H1 (cell line): ENCODE results near the gene ADM5. TPM values are rescaled to one million over a fixed set of nuclear protein-coding genes. Genes with fewer than 3 reads are reported as not detected.

ENCODE experiments used
- ATF2 ChIP-seq: IDR thresholded peaks from 2 replicates; pipeline ENCODE4 v1.6.1; 2012; ENCODE audit warnings: low read length, inconsistent platforms
- EZH2 ChIP-seq: fragments of 200-600 bp; sonication (generic); IDR thresholded peaks from 2 replicates; pipeline ENCODE4 v1.7.1; 2012; ENCODE audit warnings: low read depth, mild to moderate bottlenecking, moderate library complexity, low read length, inconsistent platforms; ENCODE audit not compliant: severe bottlenecking
- GTF2F1 ChIP-seq: IDR thresholded peaks from 2 replicates; pipeline ENCODE4 v1.6.1; 2012; ENCODE audit warnings: low read depth, low read length, improper control_type of control experiment, borderline replicate concordance
- KDM4A ChIP-seq: IDR thresholded peaks from one replicate; pipeline ENCODE4 v1.7.1; 2012; ENCODE audit warnings: low read depth, mild to moderate bottlenecking, moderate library complexity, low read length, inconsistent platforms; ENCODE audit not compliant: severe bottlenecking
- NANOG ChIP-seq: IDR thresholded peaks from 2 replicates; pipeline ENCODE4 v1.6.1; 2011; ENCODE audit warnings: low read length, low read depth, mild to moderate bottlenecking, inconsistent platforms; ENCODE audit not compliant: insufficient read depth, poor library complexity, severe bottlenecking
- PHF8 ChIP-seq: fragments of 200-600 bp; sonication (generic); conservative IDR thresholded peaks from 2 replicates; pipeline ENCODE4 v1.7.1; 2012; ENCODE audit warnings: low read depth, mild to moderate bottlenecking, inconsistent platforms, low read length, moderate library complexity
- RNF2 ChIP-seq: fragments of 200-900, 300-1000 bp; sonication (generic); IDR thresholded peaks from 2 replicates; pipeline ENCODE4 v1.7.1; 2016; ENCODE audit warnings: borderline replicate concordance, low read depth, mild to moderate bottlenecking, antibody characterized with exemption, low read length; ENCODE audit not compliant: poor library complexity, severe bottlenecking; ENCODE audit errors: missing control alignments
- SAP30 ChIP-seq: fragments of 300-600 bp; sonication (generic); IDR thresholded peaks from 2 replicates; pipeline ENCODE4 v1.7.1; 2012; ENCODE audit warnings: low read length, moderate library complexity, mild to moderate bottlenecking, inconsistent platforms; ENCODE audit not compliant: insufficient read depth, insufficient replicate concordance
- SP4 ChIP-seq: IDR thresholded peaks from 2 replicates; pipeline ENCODE4 v1.6.1; 2012; ENCODE audit warnings: low read length, inconsistent platforms
- SRF ChIP-seq: IDR thresholded peaks from 2 replicates; pipeline ENCODE4 v1.6.1; 2011; ENCODE audit warnings: mild to moderate bottlenecking, low read depth, low read length, moderate library complexity
- TAF1 ChIP-seq: IDR thresholded peaks from 2 replicates; pipeline ENCODE4 v1.6.1; 2011; ENCODE audit warnings: mild to moderate bottlenecking, low read depth, low read length
- TCF12 ChIP-seq: IDR thresholded peaks from 2 replicates; pipeline ENCODE4 v1.6.1; 2011; ENCODE audit warnings: low read depth, mild to moderate bottlenecking, low read length
- ZNF274 ChIP-seq: IDR thresholded peaks from 2 replicates; pipeline ENCODE4 v1.7.0; 2012; ENCODE audit warnings: low read length, borderline replicate concordance; ENCODE audit errors: extremely low read depth
- polyA plus RNA-seq, 7 experiments: library from polyadenylated mRNA; depleted of rRNA in 3 of 7; stranded (reverse) in 5 of 7; unstranded in 2 of 7; fragments of >200 nt in 5 of 7; fragments of 200-250 nt in 2 of 7; gene quantifications; 1 replicate in 5 of 7; 2 replicates in 1 of 7; 4 replicates in 1 of 7; pipeline versions ENCODE4 v1.2.1 to v1.2.3, GENCODE V29; 2011 to 2013; ENCODE audit warnings: missing spikeins in 2 of 7, mixed read lengths in 2 of 7
- total RNA-seq: library from RNA; stranded (reverse); fragmentation: NEBNext Ultra II Directional; extraction: Animal tissue kit (Norgen Biotek cat#: 25700); gene quantifications from 2 replicates; pipeline ENCODE4 v1.2.1, GENCODE V29; 2021
- TF ChIP-seq, protein P1 (sequence below): IDR thresholded peaks from 2 replicates; pipeline ENCODE4 v1.6.1; 2011; ENCODE audit warnings: low read depth, mild to moderate bottlenecking, low read length; ENCODE audit not compliant: insufficient read depth
- TF ChIP-seq, protein P2 (sequence below): IDR thresholded peaks from 2 replicates; pipeline ENCODE4 v1.6.1; 2011; ENCODE audit warnings: low read length, improper control_type of control experiment

ADM5 gene
- total and polyA plus RNA-seq, 2 of the 8 experiments (the other 6 are each of a cell fraction or from before 2014, with no cell fraction given) = 2.5 to 2.6 TPM

- TF ChIP-seq, protein P1, sequence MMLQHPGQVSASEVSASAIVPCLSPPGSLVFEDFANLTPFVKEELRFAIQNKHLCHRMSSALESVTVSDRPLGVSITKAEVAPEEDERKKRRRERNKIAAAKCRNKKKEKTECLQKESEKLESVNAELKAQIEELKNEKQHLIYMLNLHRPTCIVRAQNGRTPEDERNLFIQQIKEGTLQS = peak; percentile 55; the same call in 1 of the 2 replicates
- TF ChIP-seq TAF1 (peak; percentile 43; the same call in 1 of the 2 replicates), EZH2 (no peak), SRF (peak; percentile 100), GTF2F1 (no peak), PHF8 (peak; percentile 62), SP4 (peak; percentile 78; the same call in 1 of the 2 replicates), ATF2 (0 out of 2 replicates have a peak, but pooled peaks have one; percentile 34), RNF2 (no peak), ZNF274 (no peak), TCF12 (no peak), KDM4A (peak; percentile 12), NANOG (peak; percentile 32), SAP30 (peak; percentile 67)
- TF ChIP-seq, protein P2, sequence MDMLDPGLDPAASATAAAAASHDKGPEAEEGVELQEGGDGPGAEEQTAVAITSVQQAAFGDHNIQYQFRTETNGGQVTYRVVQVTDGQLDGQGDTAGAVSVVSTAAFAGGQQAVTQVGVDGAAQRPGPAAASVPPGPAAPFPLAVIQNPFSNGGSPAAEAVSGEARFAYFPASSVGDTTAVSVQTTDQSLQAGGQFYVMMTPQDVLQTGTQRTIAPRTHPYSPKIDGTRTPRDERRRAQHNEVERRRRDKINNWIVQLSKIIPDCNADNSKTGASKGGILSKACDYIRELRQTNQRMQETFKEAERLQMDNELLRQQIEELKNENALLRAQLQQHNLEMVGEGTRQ = 0 out of 2 replicates have a peak, but pooled peaks have one; percentile 27
- TF ChIP-seq, all 59 proteins: peak for 17
Observed at GRCh38 chr19:49665351-49666119, 23.9 kb upstream of the ADM5 start, which contains the start of the genes BCL2L12 and IRF3 (continued).
